ENCODE measurements around the gene POU3F2. TPM values are rescaled to one million over a fixed set of nuclear protein-coding genes. Genes with fewer than 3 reads are reported as not detected.

Gene POU3F2
- total RNA-seq, 2 donors from 2014 or later = not detected

GRCh38 chr6:98823428-98824161 is 10.8 kb upstream of the POU3F2 start:
- intact Hi-C loops (cut with DNase I) = no loop called here
- no peak for DNase-seq
- no peak overlapping the region for H3K4me3 ChIP-seq
- no peak overlapping the region for H3K9ac ChIP-seq (ENCODE audit: low read depth in 2 of 2, low read length in 2 of 2)
- H3K4me1 ChIP-seq = no peaks in the 10 kb centered on the region
- H3K27me3 ChIP-seq = peaks cover 52% of the 10 kb centered on the region
- no peak for TF ChIP-seq CTCF (IDR thresholded peaks at IDR 0.05)
- H3K27ac ChIP-seq = no peak overlapping the region
- H3K9me3 ChIP-seq = no peaks in the 10 kb centered on the region
- H3K36me3 ChIP-seq = no peaks in the 10 kb centered on the region

GRCh38 chr6:98824162-98824901 is 10.0 kb upstream of the POU3F2 start:
- no peaks in the 10 kb centered on the region for H3K36me3 ChIP-seq
- no peak for DNase-seq
- TF ChIP-seq CTCF (IDR thresholded peaks at IDR 0.05) = no peak
- H3K4me3 ChIP-seq = no peak overlapping the region
- no peak overlapping the region for H3K27ac ChIP-seq
- H3K9me3 ChIP-seq = no peaks in the 10 kb centered on the region
- peaks cover 57% of the 10 kb centered on the region for H3K27me3 ChIP-seq
- H3K9ac ChIP-seq (ENCODE audit: low read depth in 2 of 2, low read length in 2 of 2) = no peak overlapping the region
- intact Hi-C loops (cut with DNase I) = no loop called here
- H3K4me1 ChIP-seq = no peaks in the 10 kb centered on the region

- Histone ChIP-seq H3K4me3 (no peak overlapping the region), H3K9ac (ENCODE audit: low read depth in 2 of 2, low read length in 2 of 2) (no peak overlapping the region), H3K4me1 (no peaks in the 10 kb centered on the region), H3K27me3 (peaks cover 65% of the 10 kb centered on the region), H3K9me3 (no peaks in the 10 kb centered on the region), H3K27ac (no peak overlapping the region), H3K36me3 (no peaks in the 10 kb centered on the region)
- no peak for DNase-seq
- intact Hi-C loops (cut with DNase I) = no loop called here
- no peak for TF ChIP-seq CTCF (IDR thresholded peaks at IDR 0.05)
Observed at GRCh38 chr6:98824902-98825599, 9.3 kb upstream of the POU3F2 start.

- H3K4me3 ChIP-seq = no peak overlapping the region
- no peak overlapping the region for H3K9ac ChIP-seq (ENCODE audit: low read depth in 2 of 2, low read length in 2 of 2)
- H3K4me1 ChIP-seq = no peaks in the 10 kb centered on the region
- peaks cover 71% of the 10 kb centered on the region for H3K27me3 ChIP-seq
- no peaks in the 10 kb centered on the region for H3K36me3 ChIP-seq
- H3K9me3 ChIP-seq = no peaks in the 10 kb centered on the region
- TF ChIP-seq CTCF (IDR thresholded peaks at IDR 0.05) = no peak
- H3K27ac ChIP-seq = no peak overlapping the region
- intact Hi-C loops (cut with DNase I) = no loop called here
- no peak for DNase-seq
Observed at GRCh38 chr6:98825600-98826230, 8.7 kb upstream of the POU3F2 start.

Data from colonic mucosa (tissue), 4 donors.